ENCODE data around the gene TST.

DNA sequence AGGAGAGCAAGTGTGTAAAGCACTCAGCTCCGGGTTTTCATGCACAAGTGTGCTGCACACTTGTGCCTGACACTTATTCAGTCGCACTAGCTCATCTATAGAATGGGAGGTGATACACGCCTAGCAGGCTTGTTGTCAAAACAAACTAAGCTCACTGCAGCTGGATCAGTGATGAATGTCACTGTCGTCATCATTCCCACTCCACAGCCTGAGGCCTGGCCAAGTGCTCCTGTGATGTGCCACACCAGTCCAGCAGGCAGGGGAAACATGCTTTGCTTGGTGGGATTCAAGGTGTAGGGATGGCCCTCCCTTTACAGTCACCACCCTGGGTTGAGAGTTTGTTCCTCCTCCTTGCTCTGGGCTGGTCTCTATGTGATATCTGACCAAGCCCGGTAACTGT lies 7.1 kb upstream of the TST start:
- no peak for TF ChIP-seq CTCF (IDR thresholded peaks at IDR 0.05)
- TF ChIP-seq POLR2A (IDR thresholded peaks at IDR 0.05): no peak
